GM21717 (cell line): ENCODE measurements around the gene SLCO4A1.

ENCODE experiments used
- ATAC-seq: cut with Tn5 transposase; IDR thresholded peaks from one replicate; pipeline ENCODE4 v1.9.1; 2021; ENCODE audit warnings: mild to moderate bottlenecking, moderate library complexity; ENCODE audit not compliant: unreplicated experiment

Gene SLCO4A1

GRCh38 chr20:62606016-62606415 is 36.3 kb upstream of the SLCO4A1 start:
- no peak for ATAC-seq

DNA sequence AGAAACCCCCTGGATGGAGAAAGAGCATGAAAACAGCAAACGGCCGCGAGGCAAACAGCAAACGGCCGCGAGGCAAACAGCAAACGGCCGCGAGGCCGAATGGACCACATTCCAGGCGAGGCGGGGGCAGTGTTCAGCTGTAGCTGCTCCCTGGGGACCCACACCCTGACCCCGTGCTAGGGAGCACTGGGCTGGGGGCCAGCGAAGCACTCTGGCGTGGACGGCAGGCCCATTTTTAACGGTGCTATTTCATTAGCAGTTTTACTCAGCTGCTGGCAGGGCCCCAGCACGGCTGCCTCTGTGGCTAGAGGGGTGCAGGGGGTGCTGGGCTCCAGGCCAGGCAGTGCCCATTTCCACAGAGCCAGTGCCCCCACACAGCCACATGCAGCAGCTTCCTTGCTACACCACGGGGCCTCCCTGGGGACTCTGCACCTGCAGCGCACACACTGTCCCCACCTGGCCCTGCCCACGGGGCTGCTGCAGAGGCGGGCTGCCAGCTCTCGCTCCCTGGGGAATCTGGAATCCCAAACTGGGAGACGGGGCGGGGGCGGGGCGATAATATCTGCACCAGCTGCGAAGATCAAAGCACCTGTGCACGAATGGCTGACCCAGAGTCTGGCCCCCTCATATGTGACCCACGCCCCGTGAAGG is 35.6 kb upstream of the SLCO4A1 start:
- ATAC-seq = no peak

- ATAC-seq = no peak
Measured at GRCh38 chr20:62607366-62608217, 34.7 kb upstream of the SLCO4A1 start.

DNA sequence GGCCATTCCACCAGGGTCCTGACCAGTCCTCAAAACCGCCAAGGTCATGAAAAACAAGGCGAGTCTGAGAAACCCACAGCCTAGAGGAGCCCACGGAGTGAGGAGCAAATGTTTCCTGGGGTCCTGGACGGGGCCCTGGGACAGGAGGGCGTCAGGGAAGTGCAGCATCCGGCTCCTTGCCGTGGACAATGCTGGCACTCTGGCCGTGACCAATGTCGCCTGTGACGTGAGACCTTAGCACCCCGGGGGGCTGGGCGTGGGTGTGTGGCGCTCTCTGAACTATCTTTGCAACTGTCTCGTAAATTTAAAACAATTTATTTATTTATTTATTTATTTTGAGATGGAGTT is 34.1 kb upstream of the SLCO4A1 start:
- no peak for ATAC-seq

GRCh38 chr20:62609279-62609720 is 33.0 kb upstream of the SLCO4A1 start:
- no peak for ATAC-seq

DNA sequence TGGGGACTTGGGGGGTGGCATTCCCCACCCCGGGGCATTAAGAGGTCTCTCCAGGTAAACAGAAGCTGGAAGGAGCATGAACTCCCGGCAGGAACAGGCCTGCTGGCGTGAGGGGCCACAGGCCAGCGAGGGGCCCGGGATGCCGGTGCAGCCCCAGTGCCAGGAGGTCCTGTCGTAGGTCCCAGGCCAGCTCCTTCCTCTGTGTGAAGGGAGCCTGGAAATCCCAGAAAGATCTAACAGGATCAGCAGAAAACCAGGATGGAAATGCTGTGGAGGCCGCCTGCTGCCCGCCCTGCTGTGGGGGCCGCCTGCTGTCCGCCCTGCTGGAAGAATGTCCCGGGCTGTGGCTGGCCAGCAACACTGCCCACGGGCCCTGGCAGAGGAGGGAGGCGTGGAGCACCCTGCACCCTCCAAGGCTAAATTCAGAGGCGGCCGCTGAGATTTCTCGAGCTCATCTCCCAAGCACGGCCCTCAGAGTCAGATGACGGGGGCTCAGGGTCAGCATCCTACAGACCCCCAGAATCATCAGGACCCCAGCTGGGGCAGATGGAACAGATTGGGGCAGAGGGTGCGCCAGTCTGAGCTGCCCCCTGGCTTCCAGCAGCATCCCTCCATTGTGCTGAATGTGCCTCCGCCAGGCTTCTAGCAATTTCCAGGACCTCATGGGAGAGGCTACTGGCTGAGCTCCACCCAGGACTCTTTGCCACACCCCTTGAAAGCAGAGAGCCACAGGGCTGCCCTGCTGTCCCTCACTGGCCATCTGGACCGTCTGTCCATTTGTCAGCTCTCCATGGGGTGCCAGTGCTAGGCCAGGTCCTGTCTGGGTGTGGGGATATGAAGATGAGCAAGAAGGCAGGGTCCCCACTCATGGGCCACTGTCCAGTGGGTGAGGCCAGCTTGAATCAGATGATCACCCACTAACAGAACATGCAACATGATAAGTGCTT is 32.2 kb upstream of the SLCO4A1 start:
- ATAC-seq = no peak

DNA sequence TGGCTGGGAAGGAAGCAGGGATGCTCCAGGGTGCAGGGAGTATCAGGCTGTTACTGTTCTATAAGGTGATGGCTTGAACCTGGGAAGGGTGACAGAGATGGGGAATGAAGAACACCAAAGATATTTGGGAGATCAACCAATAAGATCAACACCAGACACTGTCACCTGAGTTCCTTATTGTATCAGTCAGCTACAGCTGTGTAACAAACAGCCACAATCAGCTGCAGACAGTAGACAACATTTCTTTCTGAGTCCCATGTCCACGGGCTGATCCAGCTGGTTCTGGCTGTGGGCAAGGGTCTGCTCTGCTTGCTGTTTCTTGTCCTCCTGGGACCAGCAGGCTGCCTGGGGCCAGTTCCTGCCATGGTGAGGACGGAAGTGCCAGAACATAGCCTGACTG is 31.3 kb upstream of the SLCO4A1 start:
- no peak for ATAC-seq

DNA sequence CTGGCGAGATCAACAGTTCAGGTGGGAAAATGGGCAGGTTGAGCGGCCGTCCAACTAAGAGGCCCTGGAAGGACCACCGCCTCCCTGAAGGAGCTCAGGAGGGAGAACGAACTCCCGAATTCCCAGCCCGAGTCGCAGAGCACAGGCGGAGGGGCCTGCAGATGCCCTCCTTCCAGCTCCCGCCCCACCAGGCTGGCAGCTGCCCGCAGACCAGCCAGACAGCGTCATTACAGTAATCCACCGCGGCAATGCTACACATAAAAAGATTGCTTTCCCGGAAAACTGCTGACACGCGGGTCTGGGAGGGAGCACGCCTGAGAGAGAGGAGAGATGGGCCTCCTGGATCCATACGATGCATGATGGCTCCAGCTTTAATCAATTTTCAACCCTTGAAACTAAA is 30.5 kb upstream of the SLCO4A1 start:
- no peak for ATAC-seq

- ATAC-seq = no peak
Measured at GRCh38 chr20:62614085-62614960, 28.0 kb upstream of the SLCO4A1 start.

- no peak for ATAC-seq
Measured at GRCh38 chr20:62614961-62615680, 27.2 kb upstream of the SLCO4A1 start.

DNA sequence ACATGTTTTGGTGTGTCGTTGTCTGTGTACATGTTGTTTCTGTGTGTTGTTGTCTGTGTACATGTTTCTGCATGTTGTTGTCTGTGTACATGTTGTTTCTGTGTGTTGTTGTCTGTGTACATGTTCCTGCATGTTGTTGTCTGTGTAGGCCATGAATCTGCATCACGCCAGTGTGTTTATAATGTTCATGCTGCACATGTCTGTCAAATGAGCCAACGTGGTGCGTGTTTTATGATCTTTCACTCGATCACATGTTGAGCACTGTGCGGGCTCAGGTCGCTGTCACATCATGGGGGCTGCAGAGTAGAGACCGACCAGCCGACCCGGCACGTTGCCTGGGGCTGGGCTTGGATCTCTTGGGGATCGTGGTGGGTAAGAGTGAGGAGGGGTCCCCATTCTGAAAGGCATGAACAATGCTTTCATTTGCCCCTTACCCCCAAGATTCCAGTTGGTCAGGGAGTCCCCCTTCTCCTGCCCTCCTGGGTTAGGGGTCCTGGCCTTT is 26.5 kb upstream of the SLCO4A1 start:
- ATAC-seq = no peak

GRCh38 chr20:62616728-62617621 is 25.3 kb upstream of the SLCO4A1 start:
- peak; percentile 43 for ATAC-seq

DNA sequence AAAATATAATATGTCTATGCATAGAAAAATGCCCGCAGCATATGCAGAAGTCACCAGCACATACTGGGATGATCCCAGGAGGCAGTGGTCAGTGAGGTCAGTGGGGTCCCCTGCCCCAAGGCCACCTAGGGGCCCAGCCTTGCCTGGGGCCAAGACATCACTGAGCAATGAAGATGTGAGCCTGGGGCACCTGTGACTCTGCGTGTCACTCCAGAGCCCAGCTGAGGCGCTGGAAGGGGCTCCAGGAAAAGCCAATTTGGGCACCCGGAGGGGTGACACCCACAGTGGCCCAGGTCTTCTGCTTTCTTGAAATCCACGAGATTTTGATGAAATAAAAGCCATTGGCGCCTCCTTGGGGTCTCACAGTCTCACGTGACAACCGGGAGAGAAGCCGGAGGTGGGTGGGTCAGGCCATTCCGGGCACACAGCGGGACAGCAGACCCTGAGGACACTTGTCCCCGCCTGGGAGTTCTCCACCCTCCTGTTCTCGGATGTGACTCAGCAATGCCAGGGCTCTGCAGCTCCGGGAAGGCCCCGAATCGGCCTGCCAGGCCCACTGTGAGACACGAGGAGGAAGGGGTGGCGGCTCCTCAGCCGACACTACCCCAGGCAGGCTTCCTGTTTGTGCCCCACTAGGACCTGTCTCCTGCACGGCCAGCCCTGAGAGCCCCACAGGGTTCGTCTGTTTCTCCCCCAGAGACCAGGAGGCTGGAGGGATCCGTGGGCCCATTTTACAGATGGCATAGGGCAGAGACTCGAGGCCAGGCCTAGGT is 24.4 kb upstream of the SLCO4A1 start:
- ATAC-seq = peak; percentile 41

DNA sequence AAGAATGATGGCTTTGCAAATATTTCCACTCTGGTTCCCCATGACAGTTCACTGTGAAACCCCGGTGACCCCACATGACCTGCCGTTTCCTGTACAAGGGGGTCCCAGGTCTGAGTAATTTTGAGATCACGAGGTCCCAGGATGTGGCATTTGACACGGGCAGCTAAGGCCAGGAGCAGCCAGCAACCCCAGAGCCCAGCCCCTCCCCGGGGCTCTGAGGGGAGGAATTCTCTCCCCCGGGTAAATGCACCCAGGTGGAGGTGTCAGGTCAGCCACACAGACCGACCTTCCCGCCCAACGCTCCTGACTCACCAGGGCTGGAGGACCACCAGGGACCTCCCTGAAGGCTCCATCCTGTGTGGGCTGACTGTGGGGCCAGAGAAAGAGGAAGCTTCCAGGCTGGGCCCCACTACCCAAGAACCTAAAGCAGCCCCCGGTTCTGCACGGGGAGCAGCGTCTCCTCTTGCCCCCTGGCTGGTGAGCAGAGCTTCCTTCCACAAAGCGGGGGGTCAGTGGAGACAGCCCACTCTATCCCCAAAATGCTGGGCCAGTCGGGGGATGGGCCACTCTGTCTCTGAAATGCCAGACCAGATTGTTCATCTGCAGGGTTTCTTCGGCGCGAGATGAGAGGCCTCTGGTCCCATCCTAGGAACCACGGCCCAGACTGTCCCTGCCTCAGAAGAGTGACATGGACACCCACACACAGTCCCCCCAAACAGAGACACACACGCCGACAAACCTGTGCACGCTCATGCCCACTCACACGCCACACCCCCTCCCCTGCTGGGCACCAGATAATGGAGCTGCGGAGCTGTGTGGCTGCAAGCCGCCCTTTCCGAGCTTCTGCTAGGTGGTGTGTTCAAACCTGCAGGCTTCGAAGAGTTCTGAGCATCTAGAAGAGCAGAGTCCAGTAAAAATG is 23.4 kb upstream of the SLCO4A1 start:
- peak; percentile 37 for ATAC-seq

- ATAC-seq = no peak
Measured at GRCh38 chr20:62620625-62621024, 21.7 kb upstream of the SLCO4A1 start.

GRCh38 chr20:62621251-62622110 is 20.8 kb upstream of the SLCO4A1 start:
- no peak for ATAC-seq
